K562 (cell line): ENCODE data around the gene ANKRD45. TPM values are rescaled to one million over a fixed set of nuclear protein-coding genes. Genes with fewer than 3 reads are reported as not detected.
"Not testable (repeated sequence)": the region's sequence is repeated elsewhere in the genome, so short reads cannot be mapped to it uniquely, and the experiment has no call there.

Source experiments
- ATAC-seq: fragments of 200-7000 bp; cut with Tn5 transposase; 3 replicates; pipeline ENCODE4 v1.9.1; 2020; ENCODE audit warnings: moderate library complexity
- BruUV-seq: library from RNA; stranded (reverse); fragments of 400-500 nt; replicated peaks from 2 replicates; lab custom pipeline; 2021; lab: Mats Ljungman, UMichigan
- CTCF ChIA-PET: fragments of 300-600 bp; formaldehyde crosslinking; extraction: SDS; loops from one replicate; lab custom pipeline; 2021; ENCODE audit warnings: low intra/inter-chr PET ratio; lab: Yijun Ruan, JAX
- POLR2A ChIA-PET: fragments of 300-600, 350-650 bp; sonication (Branson Sonifier 250); formaldehyde crosslinking; extraction: SDS; loops from one replicate; lab custom pipeline; 2021; ENCODE audit warnings: antibody characterized with exemption, inconsistent platforms; lab: Yijun Ruan, JAX
- DNase-seq, 4 experiments: peaks; one replicate each; pipeline versions ENCODE4 v3.0.0 to v3.0.0-alpha.2; 2011 to 2018; ENCODE audit warnings: low spot score in 3 of 4, mixed read lengths in 3 of 4; ENCODE audit errors: extremely low read depth in 1 of 4
- FAIRE-seq: peaks from 2 replicates; lab custom pipeline; 2011; peaks lifted over from hg19 to GRCh38; lab: Jason Lieb, UNC
- H2AFZ ChIP-seq: 2 replicates; pipeline ENCODE4 v1.6.0; 2011; ENCODE audit warnings: low read depth, low read length, control low read depth, inconsistent platforms
- H3K27ac ChIP-seq: fragments of 200-600 bp; 3 replicates; pipeline ENCODE4 v1.8.0; 2011; ENCODE audit warnings: low read depth, mild to moderate bottlenecking, control low read depth, inconsistent platforms, low read length, moderate library complexity, mixed read lengths; ENCODE audit errors: extremely low read depth
- H3K27me3 ChIP-seq, 2 experiments: fragments of 300-600 bp in 1 of 2; 2 replicates in 1 of 2; 3 replicates in 1 of 2; pipeline versions ENCODE4 v1.6.0 to v1.8.0; 2011; ENCODE audit warnings: inconsistent platforms in 2 of 2, low read length in 2 of 2, mild to moderate bottlenecking in 1 of 2, mixed read lengths in 1 of 2, moderate library complexity in 1 of 2; ENCODE audit not compliant: control insufficient read depth in 2 of 2, insufficient read depth in 2 of 2
- H3K36me3 ChIP-seq: fragments of 300-600 bp; 3 replicates; pipeline ENCODE4 v1.8.0; 2011; ENCODE audit warnings: mild to moderate bottlenecking, low read length, inconsistent platforms; ENCODE audit not compliant: control insufficient read depth, insufficient read depth
- H3K4me1 ChIP-seq, 2 experiments: fragments of 200-600 bp in 1 of 2; replicated peaks in 1 of 2; 2 replicates in 1 of 2; 3 replicates in 1 of 2; pipeline versions ENCODE4 v1.5.1 to v1.8.0; 2011; ENCODE audit warnings: inconsistent platforms in 2 of 2, low read length in 2 of 2, mild to moderate bottlenecking in 1 of 2, mixed read lengths in 1 of 2, moderate library complexity in 1 of 2; ENCODE audit not compliant: control insufficient read depth in 2 of 2, insufficient read depth in 2 of 2
- H3K4me2 ChIP-seq: 2 replicates; pipeline ENCODE4 v1.6.1; 2011; ENCODE audit warnings: low read length, control low read depth, inconsistent platforms, mixed read lengths; ENCODE audit not compliant: insufficient read depth
- H3K4me3 ChIP-seq: fragments of 200-600 bp; sonication (generic), shearing (Covaris generic); 2 replicates; pipeline ENCODE4 v1.5.1; 2016; ENCODE audit warnings: control low read depth, inconsistent platforms
- H3K79me2 ChIP-seq: fragments of 200-600 bp; 3 replicates; pipeline ENCODE4 v1.8.0; 2011; ENCODE audit warnings: low read length, inconsistent platforms; ENCODE audit not compliant: control insufficient read depth, insufficient read depth
- H3K9ac ChIP-seq, 2 experiments: 2 replicates each; pipeline versions ENCODE4 v1.6.0 to v1.6.1; 2011; ENCODE audit warnings: low read depth in 2 of 2, low read length in 2 of 2, control low read depth in 1 of 2, inconsistent platforms in 1 of 2, mild to moderate bottlenecking in 1 of 2, mixed read lengths in 1 of 2; ENCODE audit not compliant: insufficient read depth in 1 of 2
- H3K9me1 ChIP-seq: one replicate; pipeline ENCODE4 v1.6.0; 2011; ENCODE audit warnings: inconsistent platforms, mild to moderate bottlenecking, low read length, moderate library complexity; ENCODE audit not compliant: control insufficient read depth, insufficient read depth
- H3K9me3 ChIP-seq: replicated peaks from 2 replicates; pipeline ENCODE4 v1.5.1; 2011; ENCODE audit warnings: low read depth, low read length, inconsistent platforms; ENCODE audit not compliant: control insufficient read depth, insufficient read depth
- H4K20me1 ChIP-seq: replicated peaks from 2 replicates; pipeline ENCODE4 v1.6.1; 2011; ENCODE audit warnings: low read length, inconsistent platforms, mixed read lengths; ENCODE audit not compliant: control insufficient read depth, insufficient read depth
- CBX3 ChIP-seq, 2 experiments: IDR thresholded peaks; 1 replicate in 1 of 2; 2 replicates in 1 of 2; pipeline ENCODE4 v1.6.1; 2012; ENCODE audit warnings: inconsistent platforms in 2 of 2, low read length in 2 of 2, borderline replicate concordance in 1 of 2, control low read depth in 1 of 2
- TRIM28 ChIP-seq: fragments of 450-650 bp; IDR thresholded peaks from 2 replicates; pipeline ENCODE4 v1.6.1; 2017
- ZNF561 ChIP-seq: fragments of 450-650 bp; formaldehyde crosslinking; conservative IDR thresholded peaks from 2 replicates; pipeline ENCODE4 v1.4.0; 2020; ENCODE audit warnings: mild to moderate bottlenecking, moderate library complexity
- WGBS: fragments of 100-300 bp; shearing (Covaris generic); methylation state at CpG from one replicate; pipeline ENCODE4 v1.1.6; 2016; ENCODE audit warnings: low coverage, mixed read lengths; ENCODE audit not compliant: insufficient coverage; ENCODE audit errors: missing lambda C conversion rate; 5-methylcytosine and 5-hydroxymethylcytosine counted together
- in situ Hi-C: fragments of 300-500 bp; cut with MboI; formaldehyde crosslinking; loops from 4 replicates; pipeline ENCODE4 v1.15.0; 2018; ENCODE audit warnings: inconsistent platforms, mixed read lengths
- intact Hi-C: fragments of 100-400 bp; cut with micrococcal nuclease; formaldehyde crosslinking; loops from 2 replicates; pipeline ENCODE4 v1.14.2; 2022
- polyA plus RNA-seq, 8 experiments: library from polyadenylated mRNA; depleted of rRNA in 4 of 8; stranded (reverse) in 5 of 8; unstranded in 3 of 8; fragments of >200 nt; fragmentation: Nextera tagmentation in 2 of 8; fragmentation: Illumina TruSeq in 1 of 8; extraction: Ambion mirVana in 2 of 8; extraction: Trizol in 1 of 8; gene quantifications; 2 replicates each; pipeline versions ENCODE4 v1.2.1 to v1.2.3, GENCODE V29; 2011 to 2014; ENCODE audit warnings: inconsistent platforms in 1 of 8, missing spikeins in 1 of 8
- total RNA-seq, 7 experiments: library from RNA; depleted of rRNA in 6 of 7; stranded (reverse); fragments of >200 nt in 6 of 7; fragmentation: Illumina TruSeq in 2 of 7; extraction: Trizol in 2 of 7; gene quantifications; 2 replicates each; pipeline versions ENCODE4 v1.2.1 to v1.2.3, GENCODE V29; 2011 to 2021; ENCODE audit warnings: low replicate concordance in 1 of 7
- TF ChIP-seq, protein P1 (sequence below): fragments of 450-650 bp; IDR thresholded peaks from 2 replicates; pipeline ENCODE4 v1.6.1; 2018; ENCODE audit warnings: mild to moderate bottlenecking, low read depth; ENCODE audit not compliant: partially characterized antibody

The ANKRD45 gene
- total and polyA plus RNA-seq, 9 of the 15 experiments (the other 6 are each of a cell fraction or from before 2014, with no cell fraction given) = 0.10 to 0.30 (median 0.11) TPM; not detected in 2

GRCh38 chr1:173642450-173643139 lies 27.1 kb downstream of the ANKRD45 start:
- FAIRE-seq, ATAC-seq, H4K20me1 ChIP-seq, H3K4me3 ChIP-seq, BruUV-seq, H3K9me1 ChIP-seq, in situ Hi-C loops, H3K4me1 ChIP-seq, DNase-seq, CTCF ChIA-PET, H3K27me3 ChIP-seq, H3K27ac ChIP-seq, H3K4me2 ChIP-seq: not testable (repeated sequence)
- 73% methylated on average over 4 of the region's 4 CpGs for WGBS
- POLR2A ChIA-PET = interaction anchor here (0.7 to 1.4 kb wide), 2 partner anchors 40 to 104 kb away, joined by 5 read pairs; partner anchors contain the start of gene SLC9C2
- TF ChIP-seq CBX3 (IDR thresholded peaks at IDR 0.05; ENCODE audit: borderline replicate concordance in 1 of 2, low read length in 2 of 2) (0 out of 3 replicates have a peak, but pooled peaks of 1 of the 2 experiments have one; percentile 36), ZNF561 (0 out of 2 replicates have a peak, but pooled peaks have one; percentile 30), TRIM28 (peak; percentile 27; the same call in 1 of the 2 replicates)
- TF ChIP-seq, protein P1, sequence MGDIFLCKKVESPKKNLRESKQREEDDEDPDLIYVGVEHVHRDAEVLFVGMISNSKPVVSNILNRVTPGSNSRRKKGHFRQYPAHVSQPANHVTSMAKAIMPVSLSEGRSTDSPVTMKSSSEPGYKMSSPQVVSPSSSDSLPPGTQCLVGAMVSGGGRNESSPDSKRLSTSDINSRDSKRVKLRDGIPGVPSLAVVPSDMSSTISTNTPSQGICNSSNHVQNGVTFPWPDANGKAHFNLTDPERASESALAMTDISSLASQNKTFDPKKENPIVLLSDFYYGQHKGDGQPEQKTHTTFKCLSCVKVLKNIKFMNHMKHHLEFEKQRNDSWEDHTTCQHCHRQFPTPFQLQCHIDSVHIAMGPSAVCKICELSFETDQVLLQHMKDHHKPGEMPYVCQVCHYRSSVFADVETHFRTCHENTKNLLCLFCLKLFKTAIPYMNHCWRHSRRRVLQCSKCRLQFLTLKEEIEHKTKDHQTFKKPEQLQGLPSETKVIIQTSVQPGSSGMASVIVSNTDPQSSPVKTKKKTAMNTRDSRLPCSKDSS = peak; percentile 34
- TF ChIP-seq, all 486 proteins: peak for 4; not testable (repeated sequence) for 482
- H3K9me3 ChIP-seq, H2AFZ ChIP-seq, intact Hi-C loops, H3K36me3 ChIP-seq, H3K9ac ChIP-seq, H3K79me2 ChIP-seq: not testable (repeated sequence)
